B cell (primary cell): Measurements from ENCODE around the gene TSPAN18.

Source experiments
- CTCF ChIP-seq: fragments of 200-600 bp; IDR thresholded peaks from one replicate; pipeline ENCODE4 v1.8.0; 2022; ENCODE audit warnings: antibody characterized with exemption, mild to moderate bottlenecking
- EZH2 ChIP-seq: IDR thresholded peaks from 2 replicates; pipeline ENCODE4 v1.6.1; 2012; ENCODE audit warnings: borderline replicate concordance, low read depth, mild to moderate bottlenecking, moderate library complexity, low read length; ENCODE audit not compliant: insufficient read depth, poor library complexity, severe bottlenecking

- TF ChIP-seq EZH2 (no peak), CTCF (no peak)
These were observed 107.2 kb downstream of the TSPAN18 start for GRCh38 chr11:44833877-44834452.
